ENCODE measurements around the gene PHYH.
"Not testable (repeated sequence)": the region's sequence is repeated elsewhere in the genome, so short reads cannot be mapped to it uniquely, and the experiment has no call there.

The PHYH gene

GRCh38 chr10:13238271-13239077 is 61.4 kb downstream of the PHYH start:
- H3K4me3 ChIP-seq (ENCODE audit: low read depth, low read length), result no peak overlapping the region
- H3K27ac ChIP-seq, result no peak overlapping the region
- H3K4me2 ChIP-seq (ENCODE audit: low read length), result no peak overlapping the region
- H2AFZ ChIP-seq, result no peak overlapping the region
- TF ChIP-seq CTCF (IDR thresholded peaks at IDR 0.05), result no peak
- no peaks in the 10 kb centered on the region for H3K4me1 ChIP-seq
- H3K9ac ChIP-seq, result no peak overlapping the region
- no peaks in the 10 kb centered on the region for H3K27me3 ChIP-seq (ENCODE audit: control insufficient read depth, insufficient read depth, low read length)
- H3K9me3 ChIP-seq (ENCODE audit: control insufficient read depth, low read length), result no peaks in the 10 kb centered on the region
- H3K79me2 ChIP-seq, result no peaks in the 10 kb centered on the region
- H3K36me3 ChIP-seq (ENCODE audit: control insufficient read depth, insufficient read depth, low read length), result no peaks in the 10 kb centered on the region

- Histone ChIP-seq H3K4me2 (ENCODE audit: low read length) (no peak overlapping the region), H3K9ac (no peak overlapping the region), H3K27me3 (ENCODE audit: control insufficient read depth, insufficient read depth, low read length) (no peaks in the 10 kb centered on the region), H3K27ac (no peak overlapping the region), H3K36me3 (ENCODE audit: control insufficient read depth, insufficient read depth, low read length) (no peaks in the 10 kb centered on the region), H3K4me1 (no peaks in the 10 kb centered on the region), H3K4me3 (ENCODE audit: low read depth, low read length) (no peak overlapping the region), H3K79me2 (no peaks in the 10 kb centered on the region), H3K9me3 (ENCODE audit: control insufficient read depth, low read length) (no peaks in the 10 kb centered on the region), H2AFZ (no peak overlapping the region)
- TF ChIP-seq CTCF (IDR thresholded peaks at IDR 0.05), result no peak
Measured at GRCh38 chr10:13236638-13237037, 63.2 kb downstream of the PHYH start.

DNA sequence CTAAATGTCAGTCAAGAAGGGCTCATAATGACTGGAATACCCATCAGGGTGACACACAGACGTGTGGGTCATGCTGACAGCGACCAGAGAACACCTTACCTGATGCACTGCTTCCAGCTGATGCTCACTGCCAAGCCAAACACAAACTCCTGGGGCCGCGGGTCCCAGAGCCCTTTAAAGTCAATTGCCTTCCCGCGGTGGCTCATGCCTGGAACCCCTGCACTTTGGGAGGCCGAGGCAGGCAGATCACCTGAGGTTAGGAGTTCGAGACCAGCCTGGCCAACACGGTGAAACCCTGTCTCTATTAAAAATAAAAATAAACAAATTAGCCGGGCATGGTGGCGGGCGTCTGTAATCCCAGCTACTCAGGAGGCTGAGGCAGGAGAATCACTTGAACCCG is 65.1 kb downstream of the PHYH start:
- not testable (repeated sequence) for H2AFZ ChIP-seq; H3K9ac ChIP-seq; H3K79me2 ChIP-seq; H3K27me3 ChIP-seq (ENCODE audit: control insufficient read depth, insufficient read depth, low read length); H3K4me3 ChIP-seq (ENCODE audit: low read depth, low read length); H3K9me3 ChIP-seq (ENCODE audit: control insufficient read depth, low read length); H3K27ac ChIP-seq; H3K4me2 ChIP-seq (ENCODE audit: low read length); H3K36me3 ChIP-seq (ENCODE audit: control insufficient read depth, insufficient read depth, low read length); H3K4me1 ChIP-seq

- H3K79me2 ChIP-seq, result no peaks in the 10 kb centered on the region
- H3K27ac ChIP-seq, result no peak within 1 kb of the TSS
- H2AFZ ChIP-seq, result no peak within 1 kb of the TSS
- no peak within 1 kb of the TSS for H3K9ac ChIP-seq
- no peaks in the 10 kb centered on the region for H3K9me3 ChIP-seq (ENCODE audit: control insufficient read depth, low read length)
- no peak within 1 kb of the TSS for H3K4me3 ChIP-seq (ENCODE audit: low read depth, low read length)
- no peak within 1 kb of the TSS for H3K4me2 ChIP-seq (ENCODE audit: low read length)
- no peaks in the 10 kb centered on the region for H3K36me3 ChIP-seq (ENCODE audit: control insufficient read depth, insufficient read depth, low read length)
- H3K4me1 ChIP-seq, result no peaks in the 10 kb centered on the region
- H3K27me3 ChIP-seq (ENCODE audit: control insufficient read depth, insufficient read depth, low read length), result no peaks in the 10 kb centered on the region
- no peak for TF ChIP-seq CTCF (IDR thresholded peaks at IDR 0.05)
Measured at GRCh38 chr10:13234172-13234571, 65.7 kb downstream of the PHYH start, which contains the start of gene UCMA. UCMA (minus strand) TSS chr10:13234374; CDS start chr10:13234258, 116 bp downstream.

GRCh38 chr10:13233358-13233757 is 66.5 kb downstream of the PHYH start:
- TF ChIP-seq CTCF (IDR thresholded peaks at IDR 0.05), result no peak
- Histone ChIP-seq H3K9ac (no peak overlapping the region), H3K36me3 (ENCODE audit: control insufficient read depth, insufficient read depth, low read length) (no peaks in the 10 kb centered on the region), H3K79me2 (no peaks in the 10 kb centered on the region), H3K4me3 (ENCODE audit: low read depth, low read length) (no peak overlapping the region), H3K4me1 (no peaks in the 10 kb centered on the region), H2AFZ (no peak overlapping the region), H3K4me2 (ENCODE audit: low read length) (no peak overlapping the region), H3K27ac (no peak overlapping the region), H3K27me3 (ENCODE audit: control insufficient read depth, insufficient read depth, low read length) (no peaks in the 10 kb centered on the region), H3K9me3 (ENCODE audit: control insufficient read depth, low read length) (no peaks in the 10 kb centered on the region)

Data from parathyroid adenoma (tissue), 2 donors.